Measurements from ENCODE around the gene HOXD4.
A peak's percentile ranks its signal among the peaks of the same experiment; 100 is the strongest.

Gene HOXD4

DNA sequence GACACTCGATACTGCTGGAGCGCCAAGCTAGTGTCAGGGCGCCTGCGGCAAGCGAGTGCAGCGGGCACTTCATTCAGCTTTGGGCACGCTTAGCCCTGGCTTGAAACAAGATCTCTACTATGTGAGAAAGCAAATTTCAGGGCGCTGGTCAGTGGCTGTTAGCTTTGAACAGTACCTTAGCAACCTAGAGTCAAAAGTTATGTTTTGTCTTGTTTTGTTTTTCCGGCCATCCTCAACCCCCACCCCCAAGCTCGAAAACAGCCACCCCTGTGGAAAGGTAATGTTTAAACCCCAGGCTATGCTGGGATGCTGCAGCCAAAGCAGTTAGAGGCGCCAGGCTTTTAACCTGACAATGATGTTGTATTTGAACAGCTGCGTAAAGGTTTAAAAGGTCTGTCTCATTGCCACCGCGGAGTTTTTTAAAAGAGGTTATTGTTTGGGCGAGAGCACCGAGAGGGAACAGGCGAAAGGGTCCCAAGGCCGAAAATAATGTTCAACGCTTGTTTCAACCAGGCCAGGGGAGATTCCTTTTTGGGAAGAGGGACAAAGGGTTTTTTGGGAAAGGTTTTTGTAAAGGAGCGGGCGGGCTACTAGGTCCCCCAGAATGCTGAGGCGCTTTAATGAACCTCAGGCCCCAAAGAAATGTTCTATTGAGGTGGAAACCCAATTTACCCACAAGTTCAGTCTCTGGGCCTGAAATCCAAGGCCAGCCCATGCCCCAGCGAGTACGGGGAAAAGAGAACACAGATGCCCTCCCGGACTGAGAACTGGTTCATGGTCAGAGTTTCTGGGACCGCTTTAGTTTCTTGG lies 37.0 kb upstream of the HOXD4 start:
- DNase-seq, result no peak

GRCh38 chr2:176114930-176115625 lies 36.3 kb upstream of the HOXD4 start:
- peak; percentile 43 for DNase-seq

GRCh38 chr2:176115883-176116813 lies 35.2 kb upstream of the HOXD4 start, which contains the start of gene HOXD10:
Gene HOXD10, plus strand, starts transcription at chr2:176116778. Its CDS starts 56 bp downstream, at chr2:176116834.
- DNase-seq, result no peak

DNA sequence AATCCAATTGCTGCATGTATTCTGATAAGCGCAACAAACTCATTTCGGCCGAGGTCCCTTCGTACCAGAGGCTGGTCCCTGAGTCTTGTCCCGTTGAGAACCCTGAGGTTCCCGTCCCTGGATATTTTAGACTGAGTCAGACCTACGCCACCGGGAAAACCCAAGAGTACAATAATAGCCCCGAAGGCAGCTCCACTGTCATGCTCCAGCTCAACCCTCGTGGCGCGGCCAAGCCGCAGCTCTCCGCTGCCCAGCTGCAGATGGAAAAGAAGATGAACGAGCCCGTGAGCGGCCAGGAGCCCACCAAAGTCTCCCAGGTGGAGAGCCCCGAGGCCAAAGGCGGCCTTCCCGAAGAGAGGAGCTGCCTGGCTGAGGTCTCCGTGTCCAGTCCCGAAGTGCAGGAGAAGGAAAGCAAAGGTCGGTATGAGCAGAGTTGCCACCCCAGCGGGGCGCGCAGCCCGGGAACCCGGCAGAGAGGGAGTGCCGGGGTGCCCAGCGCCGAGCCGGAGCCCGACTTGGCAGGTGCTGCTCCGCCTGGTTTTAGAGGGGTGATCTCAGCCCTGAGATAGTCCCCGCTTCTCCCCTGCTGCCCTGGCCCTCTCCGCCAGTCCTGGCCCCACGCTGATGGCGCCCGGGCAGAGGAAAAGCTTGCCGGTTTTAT lies 34.1 kb upstream of the HOXD4 start:
- no peak for DNase-seq

GRCh38 chr2:176117823-176118371 lies 33.5 kb upstream of the HOXD4 start:
- no peak for DNase-seq

DNA sequence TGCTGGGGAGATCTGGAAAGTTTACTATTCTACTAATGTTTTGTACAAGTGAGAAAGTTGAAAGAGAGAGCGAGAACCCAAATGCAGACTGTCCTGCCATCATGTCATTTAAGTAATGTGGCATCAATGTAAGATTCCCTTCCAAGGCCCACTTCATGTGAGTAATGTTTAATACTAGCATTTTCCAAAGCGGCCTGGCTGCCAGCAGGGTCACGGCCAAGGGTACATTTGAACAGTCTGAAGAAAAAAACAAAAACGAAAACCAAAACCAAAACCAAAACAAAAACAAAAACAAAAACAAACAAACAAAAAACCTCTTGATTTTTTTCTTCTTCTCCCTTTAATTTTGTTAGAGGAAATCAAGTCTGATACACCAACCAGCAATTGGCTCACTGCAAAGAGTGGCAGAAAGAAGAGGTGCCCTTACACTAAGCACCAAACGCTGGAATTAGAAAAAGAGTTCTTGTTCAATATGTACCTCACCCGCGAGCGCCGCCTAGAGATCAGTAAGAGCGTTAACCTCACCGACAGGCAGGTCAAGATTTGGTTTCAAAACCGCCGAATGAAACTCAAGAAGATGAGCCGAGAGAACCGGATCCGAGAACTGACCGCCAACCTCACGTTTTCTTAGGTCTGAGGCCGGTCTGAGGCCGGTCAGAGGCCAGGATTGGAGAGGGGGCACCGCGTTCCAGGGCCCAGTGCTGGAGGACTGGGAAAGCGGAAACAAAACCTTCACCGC lies 32.6 kb upstream of the HOXD4 start:
- DNase-seq, result peak; percentile 16

- no peak for DNase-seq
Measured at GRCh38 chr2:176120364-176121189, 30.8 kb upstream of the HOXD4 start.

GRCh38 chr2:176121190-176122051 lies 29.9 kb upstream of the HOXD4 start:
- DNase-seq, result no peak

DNA sequence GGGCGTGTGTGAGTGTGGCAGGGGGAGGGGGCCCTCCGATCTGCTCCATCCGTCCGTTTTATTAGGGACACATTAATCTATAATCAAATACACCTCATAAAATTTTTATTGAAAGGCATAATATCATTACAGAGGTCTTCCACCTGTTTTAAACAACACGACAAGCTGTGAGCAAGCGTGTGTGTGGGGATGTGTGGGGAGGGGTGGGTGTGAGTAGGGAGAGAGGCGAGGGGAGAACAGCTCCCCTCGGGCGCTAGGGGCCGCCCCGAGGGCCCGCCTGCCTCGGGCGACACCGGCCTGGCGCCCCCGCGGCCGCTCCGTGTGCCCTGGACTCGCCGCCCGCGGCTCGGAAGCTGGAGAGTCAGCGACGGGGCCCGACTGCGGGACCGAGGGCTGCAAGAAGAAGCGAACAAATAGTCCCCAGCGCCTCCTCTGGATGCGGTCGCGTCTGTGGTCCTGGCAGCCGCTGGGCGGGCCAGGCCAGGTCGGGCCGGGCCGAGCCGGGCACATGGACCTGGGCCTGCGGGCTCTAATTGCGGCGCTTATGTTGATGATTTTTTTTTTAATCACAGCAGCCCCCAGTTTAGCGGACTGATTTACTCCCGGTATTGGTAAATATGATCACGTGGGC lies 29.2 kb upstream of the HOXD4 start:
- DNase-seq, result no peak

GRCh38 chr2:176122683-176123410 lies 28.5 kb upstream of the HOXD4 start, which contains the start of gene HOXD9:
Gene HOXD9, plus strand, starts transcription at chr2:176122719. Its CDS starts 50 bp downstream, at chr2:176122769.
- DNase-seq, result no peak

DNA sequence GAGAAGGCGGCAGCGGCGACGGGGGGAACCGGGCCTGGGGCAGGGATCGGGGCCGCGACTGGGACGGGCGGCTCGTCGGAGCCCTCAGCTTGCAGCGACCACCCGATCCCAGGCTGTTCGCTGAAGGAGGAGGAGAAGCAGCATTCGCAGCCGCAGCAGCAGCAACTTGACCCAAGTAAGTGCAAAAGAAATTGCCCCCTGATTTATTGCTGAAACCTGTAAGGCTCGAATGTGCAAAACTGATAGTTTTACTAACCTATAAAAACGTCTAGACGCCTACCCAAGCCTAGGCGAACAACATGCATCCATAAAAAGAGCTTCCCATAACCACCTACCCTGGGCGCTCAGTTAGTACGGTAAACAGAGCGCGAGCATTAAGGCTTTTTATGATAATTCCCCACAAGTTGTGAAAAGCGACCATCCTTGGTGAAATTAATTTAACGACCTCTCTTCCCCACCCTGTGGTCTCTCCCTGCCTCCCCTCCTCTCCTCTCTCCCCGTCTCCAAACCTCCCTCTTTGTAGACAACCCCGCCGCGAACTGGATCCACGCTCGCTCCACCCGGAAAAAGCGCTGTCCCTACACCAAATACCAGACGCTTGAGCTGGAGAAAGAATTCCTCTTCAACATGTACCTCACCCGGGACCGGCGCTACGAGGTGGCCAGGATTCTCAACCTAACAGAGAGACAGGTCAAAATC lies 27.8 kb upstream of the HOXD4 start:
- no peak for DNase-seq

GRCh38 chr2:176124110-176124946 lies 27.0 kb upstream of the HOXD4 start:
- DNase-seq, result no peak

DNA sequence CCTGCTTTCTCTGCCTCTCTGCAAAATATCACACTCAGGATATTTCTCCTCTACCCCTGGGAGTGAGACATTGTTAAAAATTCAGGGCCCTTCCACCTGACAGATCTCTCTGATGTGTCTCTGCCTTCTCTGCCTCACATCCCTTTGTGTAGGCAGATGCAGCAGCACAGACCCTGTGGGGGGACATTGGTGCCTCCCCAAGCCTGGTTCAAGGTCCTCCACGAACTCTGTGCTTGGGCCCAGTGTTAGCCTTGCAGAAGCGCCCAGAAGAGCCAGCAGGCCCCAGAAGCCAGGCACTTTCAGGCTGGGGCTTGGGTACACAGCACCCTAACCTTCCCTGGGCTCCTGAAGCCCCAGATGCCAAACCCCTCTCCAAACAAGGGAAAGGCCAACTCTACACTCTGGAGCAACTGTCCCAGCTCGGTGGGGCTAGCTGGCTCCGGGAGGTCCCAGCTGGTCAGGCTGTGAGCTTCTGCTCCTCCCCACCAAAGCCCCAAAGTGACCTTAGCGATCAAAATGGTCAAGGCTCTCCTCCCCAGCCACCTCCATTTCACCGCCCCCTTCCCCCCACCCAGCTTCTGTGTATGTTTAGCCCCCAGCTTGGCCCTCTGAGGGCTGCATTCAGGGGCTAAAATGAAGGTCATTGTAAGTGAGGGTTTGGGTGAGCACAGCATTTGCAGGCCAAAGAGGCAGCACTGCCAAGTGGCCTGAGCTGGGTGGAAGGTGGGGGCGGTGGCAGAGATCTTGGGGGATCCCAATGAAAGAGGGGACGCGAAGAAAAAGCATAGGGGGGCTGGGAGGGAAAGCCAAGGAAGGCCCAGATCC lies 26.2 kb upstream of the HOXD4 start:
- DNase-seq, result no peak

GRCh38 chr2:176125772-176126054 lies 25.6 kb upstream of the HOXD4 start:
- no peak for DNase-seq

GRCh38 chr2:176126929-176127773 lies 24.2 kb upstream of the HOXD4 start:
- DNase-seq, result peak; percentile 9

Data from MV-4-11 (cell line).